MM.1S (cell line): Measurements from ENCODE around the gene PNLIPRP1.

Experiments
- CTCF ChIP-seq: fragments of 300-600 bp; sonication (generic); IDR thresholded peaks from 2 replicates; pipeline ENCODE4 v1.5.1; 2016; ENCODE audit warnings: antibody characterized with exemption, low read length, mixed read lengths
- EZH2phosphoT487 ChIP-seq: fragments of 300-600 bp; sonication (generic); IDR thresholded peaks from 2 replicates; pipeline ENCODE4 v1.6.1; 2018; ENCODE audit warnings: antibody characterized with exemption, low read length

GRCh38 chr10:116648903-116649302 is 58.1 kb downstream of the PNLIPRP1 start:
- TF ChIP-seq CTCF (no peak), EZH2phosphoT487 (no peak)
